ENCODE results near the gene CSNK2A3.

- TF ChIP-seq CTCF (IDR thresholded peaks at IDR 0.05) (no peak), POLR2A (IDR thresholded peaks at IDR 0.05) (no peak)
Measured at GRCh38 chr11:11309906-11310305, 43.1 kb downstream of the CSNK2A3 start.

Data from uterus (tissue), 2 donors.